ENCODE measurements around the gene TNFSF8. TPM values are rescaled to one million over a fixed set of nuclear protein-coding genes. Genes with fewer than 3 reads are reported as not detected.

Gene TNFSF8
- total and polyA plus RNA-seq, 2 of the 8 experiments (the other 6 are each of a cell fraction or from before 2014, with no cell fraction given), result not detected

DNA sequence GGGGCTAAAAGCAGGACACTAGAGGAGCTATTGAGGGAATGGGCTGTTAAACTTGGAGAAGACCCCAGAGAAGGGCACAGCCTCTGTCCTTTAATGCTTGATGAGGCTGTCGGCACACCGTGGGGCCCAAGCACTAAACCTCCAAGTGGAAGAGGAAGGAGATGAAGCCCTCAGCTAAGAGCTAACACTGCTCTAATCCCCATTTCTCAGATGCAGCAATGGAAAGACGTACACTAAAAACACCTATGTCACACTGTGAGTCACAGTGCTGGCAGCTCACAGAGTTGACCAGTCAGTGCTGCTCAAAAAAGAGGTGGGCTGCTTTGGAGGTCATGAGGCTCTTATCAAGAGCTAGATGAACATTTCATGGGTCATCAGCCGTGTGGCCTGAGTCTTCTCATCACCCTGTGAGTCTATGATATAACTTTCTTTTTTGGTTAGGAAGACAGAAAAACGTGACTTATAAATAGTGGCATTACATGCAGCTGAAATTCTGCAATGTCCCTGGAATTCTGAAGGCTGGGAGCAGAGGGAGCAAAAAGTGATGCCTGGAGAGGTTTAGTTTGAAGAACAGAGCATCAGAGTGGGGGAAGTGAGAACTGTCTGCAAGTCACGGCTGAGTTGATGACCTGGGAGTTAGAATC is 21.5 kb downstream of the TNFSF8 start (continued):
- TF ChIP-seq, protein P1, sequence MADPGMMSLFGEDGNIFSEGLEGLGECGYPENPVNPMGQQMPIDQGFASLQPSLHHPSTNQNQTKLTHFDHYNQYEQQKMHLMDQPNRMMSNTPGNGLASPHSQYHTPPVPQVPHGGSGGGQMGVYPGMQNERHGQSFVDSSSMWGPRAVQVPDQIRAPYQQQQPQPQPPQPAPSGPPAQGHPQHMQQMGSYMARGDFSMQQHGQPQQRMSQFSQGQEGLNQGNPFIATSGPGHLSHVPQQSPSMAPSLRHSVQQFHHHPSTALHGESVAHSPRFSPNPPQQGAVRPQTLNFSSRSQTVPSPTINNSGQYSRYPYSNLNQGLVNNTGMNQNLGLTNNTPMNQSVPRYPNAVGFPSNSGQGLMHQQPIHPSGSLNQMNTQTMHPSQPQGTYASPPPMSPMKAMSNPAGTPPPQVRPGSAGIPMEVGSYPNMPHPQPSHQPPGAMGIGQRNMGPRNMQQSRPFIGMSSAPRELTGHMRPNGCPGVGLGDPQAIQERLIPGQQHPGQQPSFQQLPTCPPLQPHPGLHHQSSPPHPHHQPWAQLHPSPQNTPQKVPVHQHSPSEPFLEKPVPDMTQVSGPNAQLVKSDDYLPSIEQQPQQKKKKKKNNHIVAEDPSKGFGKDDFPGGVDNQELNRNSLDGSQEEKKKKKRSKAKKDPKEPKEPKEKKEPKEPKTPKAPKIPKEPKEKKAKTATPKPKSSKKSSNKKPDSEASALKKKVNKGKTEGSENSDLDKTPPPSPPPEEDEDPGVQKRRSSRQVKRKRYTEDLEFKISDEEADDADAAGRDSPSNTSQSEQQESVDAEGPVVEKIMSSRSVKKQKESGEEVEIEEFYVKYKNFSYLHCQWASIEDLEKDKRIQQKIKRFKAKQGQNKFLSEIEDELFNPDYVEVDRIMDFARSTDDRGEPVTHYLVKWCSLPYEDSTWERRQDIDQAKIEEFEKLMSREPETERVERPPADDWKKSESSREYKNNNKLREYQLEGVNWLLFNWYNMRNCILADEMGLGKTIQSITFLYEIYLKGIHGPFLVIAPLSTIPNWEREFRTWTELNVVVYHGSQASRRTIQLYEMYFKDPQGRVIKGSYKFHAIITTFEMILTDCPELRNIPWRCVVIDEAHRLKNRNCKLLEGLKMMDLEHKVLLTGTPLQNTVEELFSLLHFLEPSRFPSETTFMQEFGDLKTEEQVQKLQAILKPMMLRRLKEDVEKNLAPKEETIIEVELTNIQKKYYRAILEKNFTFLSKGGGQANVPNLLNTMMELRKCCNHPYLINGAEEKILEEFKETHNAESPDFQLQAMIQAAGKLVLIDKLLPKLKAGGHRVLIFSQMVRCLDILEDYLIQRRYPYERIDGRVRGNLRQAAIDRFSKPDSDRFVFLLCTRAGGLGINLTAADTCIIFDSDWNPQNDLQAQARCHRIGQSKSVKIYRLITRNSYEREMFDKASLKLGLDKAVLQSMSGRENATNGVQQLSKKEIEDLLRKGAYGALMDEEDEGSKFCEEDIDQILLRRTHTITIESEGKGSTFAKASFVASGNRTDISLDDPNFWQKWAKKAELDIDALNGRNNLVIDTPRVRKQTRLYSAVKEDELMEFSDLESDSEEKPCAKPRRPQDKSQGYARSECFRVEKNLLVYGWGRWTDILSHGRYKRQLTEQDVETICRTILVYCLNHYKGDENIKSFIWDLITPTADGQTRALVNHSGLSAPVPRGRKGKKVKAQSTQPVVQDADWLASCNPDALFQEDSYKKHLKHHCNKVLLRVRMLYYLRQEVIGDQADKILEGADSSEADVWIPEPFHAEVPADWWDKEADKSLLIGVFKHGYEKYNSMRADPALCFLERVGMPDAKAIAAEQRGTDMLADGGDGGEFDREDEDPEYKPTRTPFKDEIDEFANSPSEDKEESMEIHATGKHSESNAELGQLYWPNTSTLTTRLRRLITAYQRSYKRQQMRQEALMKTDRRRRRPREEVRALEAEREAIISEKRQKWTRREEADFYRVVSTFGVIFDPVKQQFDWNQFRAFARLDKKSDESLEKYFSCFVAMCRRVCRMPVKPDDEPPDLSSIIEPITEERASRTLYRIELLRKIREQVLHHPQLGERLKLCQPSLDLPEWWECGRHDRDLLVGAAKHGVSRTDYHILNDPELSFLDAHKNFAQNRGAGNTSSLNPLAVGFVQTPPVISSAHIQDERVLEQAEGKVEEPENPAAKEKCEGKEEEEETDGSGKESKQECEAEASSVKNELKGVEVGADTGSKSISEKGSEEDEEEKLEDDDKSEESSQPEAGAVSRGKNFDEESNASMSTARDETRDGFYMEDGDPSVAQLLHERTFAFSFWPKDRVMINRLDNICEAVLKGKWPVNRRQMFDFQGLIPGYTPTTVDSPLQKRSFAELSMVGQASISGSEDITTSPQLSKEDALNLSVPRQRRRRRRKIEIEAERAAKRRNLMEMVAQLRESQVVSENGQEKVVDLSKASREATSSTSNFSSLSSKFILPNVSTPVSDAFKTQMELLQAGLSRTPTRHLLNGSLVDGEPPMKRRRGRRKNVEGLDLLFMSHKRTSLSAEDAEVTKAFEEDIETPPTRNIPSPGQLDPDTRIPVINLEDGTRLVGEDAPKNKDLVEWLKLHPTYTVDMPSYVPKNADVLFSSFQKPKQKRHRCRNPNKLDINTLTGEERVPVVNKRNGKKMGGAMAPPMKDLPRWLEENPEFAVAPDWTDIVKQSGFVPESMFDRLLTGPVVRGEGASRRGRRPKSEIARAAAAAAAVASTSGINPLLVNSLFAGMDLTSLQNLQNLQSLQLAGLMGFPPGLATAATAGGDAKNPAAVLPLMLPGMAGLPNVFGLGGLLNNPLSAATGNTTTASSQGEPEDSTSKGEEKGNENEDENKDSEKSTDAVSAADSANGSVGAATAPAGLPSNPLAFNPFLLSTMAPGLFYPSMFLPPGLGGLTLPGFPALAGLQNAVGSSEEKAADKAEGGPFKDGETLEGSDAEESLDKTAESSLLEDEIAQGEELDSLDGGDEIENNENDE (IDR thresholded peaks at IDR 0.05; ENCODE audit: insufficient replicate concordance, low read length), result no peak
- TF ChIP-seq SRF (IDR thresholded peaks at IDR 0.05; ENCODE audit: low read depth, low read length) (no peak), TEAD4 (IDR thresholded peaks at IDR 0.05; ENCODE audit: low read depth, low read length) (no peak), TCF12 (IDR thresholded peaks at IDR 0.05; ENCODE audit: low read depth, low read length) (no peak), GTF2F1 (IDR thresholded peaks at IDR 0.05; ENCODE audit: borderline replicate concordance, low read depth, low read length) (no peak), ZNF274 (IDR thresholded peaks at IDR 0.05; ENCODE audit: borderline replicate concordance, extremely low read depth, low read length) (no peak), YY1 (IDR thresholded peaks at IDR 0.05; ENCODE audit: low read depth, low read length) (no peak), JUND (IDR thresholded peaks at IDR 0.05; ENCODE audit: low read length) (no peak), CBX8 (IDR thresholded peaks at IDR 0.05; ENCODE audit: borderline replicate concordance, low read depth, low read length) (no peak), E2F6 (IDR thresholded peaks at IDR 0.05) (no peak)

Measured in H1 (cell line).